AML-193 (cell line): Measurements from ENCODE around the gene TDRD10.

ENCODE experiments used
- DNase-seq, 2 experiments: peaks; one replicate each; lab custom pipeline; 2025; lab: John Stamatoyannopoulos, UW

Gene TDRD10, protein sequence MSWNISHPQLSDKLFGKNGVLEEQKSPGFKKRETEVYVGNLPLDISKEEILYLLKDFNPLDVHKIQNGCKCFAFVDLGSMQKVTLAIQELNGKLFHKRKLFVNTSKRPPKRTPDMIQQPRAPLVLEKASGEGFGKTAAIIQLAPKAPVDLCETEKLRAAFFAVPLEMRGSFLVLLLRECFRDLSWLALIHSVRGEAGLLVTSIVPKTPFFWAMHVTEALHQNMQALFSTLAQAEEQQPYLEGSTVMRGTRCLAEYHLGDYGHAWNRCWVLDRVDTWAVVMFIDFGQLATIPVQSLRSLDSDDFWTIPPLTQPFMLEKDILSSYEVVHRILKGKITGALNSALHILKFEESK

DNA sequence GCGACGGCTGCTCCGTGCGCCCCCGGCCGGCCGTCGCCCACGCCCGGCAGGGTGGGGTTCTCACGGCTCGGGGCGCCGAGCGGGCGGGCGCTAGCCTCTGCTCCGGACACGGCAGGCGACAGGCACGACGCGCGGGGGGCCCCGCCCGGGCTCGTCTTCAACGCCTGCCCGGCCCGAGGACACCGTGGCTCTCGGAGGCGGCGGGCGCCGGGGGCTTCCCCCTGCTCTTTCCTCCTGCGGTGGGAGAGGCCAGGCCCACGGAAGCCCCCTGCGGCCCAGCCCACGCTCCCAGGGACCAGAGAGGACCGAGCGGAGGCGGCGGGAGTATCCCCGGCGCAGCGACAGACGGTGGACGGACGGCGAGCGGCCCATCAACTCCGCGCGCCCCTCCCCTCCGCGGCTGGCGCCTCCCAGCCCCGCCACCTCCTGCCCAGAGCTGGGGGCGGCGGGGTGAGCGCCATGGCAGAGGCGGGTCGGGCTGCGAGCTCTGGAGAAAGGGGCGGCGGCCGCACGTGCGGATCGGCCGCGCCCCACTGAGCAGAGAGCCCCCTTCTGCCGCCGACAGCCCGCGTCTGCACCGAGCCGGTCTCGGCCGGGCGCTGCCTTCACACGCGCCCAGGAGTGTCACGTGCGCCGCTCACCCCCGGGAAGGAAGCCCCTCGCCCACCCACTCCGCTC lies at the start of gene TDRD10, which contains the start of gene SHE:
Gene TDRD10 (plus strand): TSS at position 154 of the 678 bp plus-strand sequence. CDS start 4,685 bp downstream, outside the sequence.
Gene SHE (minus strand): TSS at position 347 of the 678 bp plus-strand sequence. CDS start 386 bp downstream, outside the sequence.
- DNase-seq, result no peak

- DNase-seq, result no peak
These were observed 48.9 kb upstream of the TDRD10 start for GRCh38 chr1:154453161-154453560.

DNA sequence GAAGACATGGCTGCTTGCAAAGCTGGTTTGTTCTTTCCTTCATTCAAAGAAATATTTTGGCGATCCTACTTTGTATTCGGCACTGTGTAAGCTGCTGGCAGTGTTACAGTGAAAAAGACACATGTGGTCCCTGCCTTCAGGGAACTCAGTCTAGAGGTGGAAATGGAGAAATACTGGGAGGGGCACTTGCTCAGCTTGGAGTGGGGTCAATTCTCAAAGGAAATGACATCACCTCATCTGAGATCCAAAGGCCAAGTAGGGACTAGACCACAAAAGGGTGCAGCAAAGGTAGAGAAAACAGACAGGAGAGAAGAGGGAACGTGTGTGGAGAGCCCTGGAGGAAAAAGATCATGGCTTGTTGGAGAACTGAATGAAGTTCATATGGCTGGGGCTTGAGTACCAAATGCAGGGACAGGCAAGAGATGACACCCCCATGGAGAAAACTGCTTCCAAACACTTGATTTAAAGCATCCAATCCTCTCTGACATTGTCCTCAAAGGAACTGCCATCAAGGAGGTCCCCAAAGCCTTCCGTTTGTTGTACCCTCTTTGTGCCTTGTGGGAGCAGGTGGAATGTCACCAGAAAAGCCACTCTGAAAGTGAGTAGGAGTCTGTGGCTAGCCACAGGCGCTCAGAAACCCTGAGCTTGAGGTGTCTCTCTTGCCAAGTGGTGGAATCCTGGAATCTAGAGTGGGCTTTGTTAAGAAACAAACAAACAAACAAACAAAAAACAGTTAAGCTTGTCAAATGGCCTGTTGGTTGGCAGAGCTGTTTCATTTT lies 48.3 kb upstream of the TDRD10 start:
- DNase-seq, result peak; percentile 24 to 30

DNA sequence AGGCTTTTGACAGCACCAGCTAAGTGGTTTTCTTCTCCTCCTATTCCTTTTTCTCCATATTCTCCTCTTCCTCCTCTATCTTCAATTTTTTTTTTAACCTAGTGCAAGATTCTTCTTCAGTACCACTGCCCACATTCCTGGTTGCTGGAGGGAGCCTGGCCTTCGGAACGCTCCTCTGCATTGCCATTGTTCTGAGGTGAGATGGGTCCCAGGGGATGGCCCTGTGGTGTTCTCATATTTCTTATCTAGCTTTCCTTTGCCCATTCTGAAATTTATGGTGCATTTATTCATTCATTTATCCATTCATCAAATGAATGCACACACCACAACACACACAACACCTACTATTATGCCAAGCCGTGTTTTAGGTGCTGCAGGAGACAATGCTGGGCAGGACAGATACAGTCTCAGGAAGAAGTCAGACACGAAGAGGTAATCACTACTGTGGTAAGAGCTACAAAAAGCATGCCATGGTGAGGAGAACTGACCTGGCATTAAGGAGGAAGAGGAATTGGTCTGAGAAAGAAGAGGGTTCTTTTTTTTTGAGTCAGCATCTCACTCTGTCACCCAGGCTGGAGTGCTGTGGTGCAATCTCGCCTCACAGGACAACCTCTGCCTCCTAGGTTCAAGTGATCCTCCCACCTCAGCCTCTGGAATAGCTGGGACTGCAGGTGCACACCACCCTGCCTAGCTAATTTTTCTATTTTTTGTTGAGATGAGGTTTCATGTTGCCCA lies 47.5 kb upstream of the TDRD10 start:
- DNase-seq, result peak; percentile 28 to 39

DNA sequence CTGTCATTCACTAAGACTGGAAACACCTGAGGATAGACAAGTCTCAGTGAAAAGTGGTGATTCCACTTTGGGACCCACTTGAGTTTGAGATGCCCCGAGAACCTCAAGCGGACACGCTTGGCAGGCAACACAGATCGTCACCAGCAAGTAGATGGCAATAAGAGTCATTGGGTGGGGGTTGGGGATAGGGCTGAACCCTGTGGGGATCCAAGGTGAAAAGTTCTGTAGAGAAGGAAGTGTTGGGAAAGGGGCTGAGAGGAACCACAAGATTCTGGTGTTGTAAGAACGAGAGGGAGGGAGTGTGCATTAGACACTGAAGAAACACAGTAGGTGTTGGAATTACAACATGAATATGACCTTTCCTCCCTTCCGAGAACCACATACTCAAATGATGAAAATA lies 45.4 kb upstream of the TDRD10 start:
- peak; percentile 84 to 86 for DNase-seq

DNA sequence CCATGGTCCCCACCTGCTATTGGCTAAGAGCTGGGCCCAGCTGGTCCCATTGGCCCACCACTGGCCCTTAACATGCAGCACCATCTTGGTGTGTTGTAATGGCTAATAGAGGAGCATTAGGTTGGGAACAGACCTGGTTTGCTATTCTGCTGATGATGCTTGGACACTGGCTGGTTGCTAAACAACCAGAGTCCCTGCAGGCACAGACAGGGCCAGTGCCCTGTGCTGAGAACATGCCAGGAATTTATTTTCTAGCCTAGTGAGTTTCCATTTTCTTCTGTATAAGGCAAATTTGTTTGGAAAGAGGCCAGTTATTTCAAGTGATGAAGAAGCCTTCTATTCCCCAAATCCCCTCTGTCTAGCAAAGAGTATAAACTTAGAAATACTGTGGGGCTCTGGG lies 42.9 kb upstream of the TDRD10 start:
- DNase-seq, result no peak

DNA sequence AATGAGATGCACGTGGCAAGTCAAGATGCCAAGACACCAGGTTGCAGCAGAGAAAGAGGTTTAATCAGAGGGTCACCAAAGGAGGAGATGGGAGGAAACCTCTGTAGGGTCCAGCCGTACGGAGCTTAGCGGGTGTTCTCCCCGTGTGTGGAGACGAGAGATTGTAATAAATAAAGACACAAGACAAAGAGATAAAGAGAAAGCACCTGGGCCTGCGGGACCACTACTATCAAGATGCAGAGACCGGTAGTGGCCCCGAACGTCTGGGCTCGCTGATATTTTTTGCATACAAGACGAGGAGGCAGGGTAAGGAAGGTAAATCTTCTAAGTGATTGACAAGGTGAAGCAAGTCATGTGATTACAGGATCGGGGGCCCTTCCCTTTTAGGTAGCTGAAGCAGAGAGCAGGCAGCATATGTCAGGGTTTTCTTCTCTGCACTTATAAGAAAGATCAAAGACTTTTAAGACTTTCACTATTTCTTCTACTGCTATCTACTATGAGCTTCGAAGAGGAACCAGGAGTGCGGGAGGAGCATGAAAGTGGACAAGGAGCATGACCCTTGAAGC lies 41.2 kb upstream of the TDRD10 start:
- no peak for DNase-seq

DNA sequence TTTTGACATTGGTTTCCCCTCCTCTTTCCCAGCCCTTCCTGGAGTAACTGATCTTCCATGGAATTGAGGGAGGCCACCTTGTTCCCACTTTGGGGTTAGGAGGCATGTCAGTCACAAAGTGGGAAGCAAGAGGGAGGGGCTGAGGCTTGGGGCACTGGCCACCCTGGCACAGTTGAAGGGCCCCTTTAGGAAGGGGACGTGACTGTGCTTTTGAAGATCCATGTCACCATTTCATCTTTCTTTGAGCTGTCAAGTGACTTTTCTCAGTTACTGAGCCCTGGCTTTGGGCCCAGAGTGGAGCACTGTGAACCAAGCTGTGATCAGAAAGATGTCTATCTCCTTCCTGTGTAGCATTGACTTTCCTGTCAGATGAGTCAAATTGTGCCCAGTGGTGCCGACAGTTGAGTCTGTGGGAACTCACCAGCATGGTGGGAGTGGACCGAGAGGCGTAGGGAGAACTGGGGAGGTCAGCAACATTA lies 38.5 kb upstream of the TDRD10 start:
- peak; percentile 9 to 23 for DNase-seq

- no peak for DNase-seq
These were observed 36.3 kb upstream of the TDRD10 start for GRCh38 chr1:154465621-154466195.

DNA sequence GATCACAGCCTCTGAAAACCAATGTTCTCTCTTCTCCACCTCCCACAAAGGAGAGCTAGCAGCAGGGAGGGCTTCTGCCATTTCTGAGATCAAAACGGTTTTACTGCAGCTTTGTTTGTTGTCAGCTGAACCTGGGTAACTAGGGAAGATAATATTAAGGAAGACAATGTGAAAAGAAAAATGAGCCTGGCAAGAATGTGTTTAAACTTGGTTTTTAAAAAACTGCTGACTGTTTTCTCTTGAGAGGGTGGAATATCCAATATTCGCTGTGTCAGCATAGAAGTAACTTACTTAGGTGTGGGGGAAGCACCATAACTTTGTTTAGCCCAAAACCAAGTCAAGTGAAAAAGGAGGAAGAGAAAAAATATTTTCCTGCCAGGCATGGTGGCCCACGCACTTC lies 35.8 kb upstream of the TDRD10 start:
- no peak for DNase-seq

GRCh38 chr1:154466921-154467417 lies 35.0 kb upstream of the TDRD10 start:
- no peak for DNase-seq

DNA sequence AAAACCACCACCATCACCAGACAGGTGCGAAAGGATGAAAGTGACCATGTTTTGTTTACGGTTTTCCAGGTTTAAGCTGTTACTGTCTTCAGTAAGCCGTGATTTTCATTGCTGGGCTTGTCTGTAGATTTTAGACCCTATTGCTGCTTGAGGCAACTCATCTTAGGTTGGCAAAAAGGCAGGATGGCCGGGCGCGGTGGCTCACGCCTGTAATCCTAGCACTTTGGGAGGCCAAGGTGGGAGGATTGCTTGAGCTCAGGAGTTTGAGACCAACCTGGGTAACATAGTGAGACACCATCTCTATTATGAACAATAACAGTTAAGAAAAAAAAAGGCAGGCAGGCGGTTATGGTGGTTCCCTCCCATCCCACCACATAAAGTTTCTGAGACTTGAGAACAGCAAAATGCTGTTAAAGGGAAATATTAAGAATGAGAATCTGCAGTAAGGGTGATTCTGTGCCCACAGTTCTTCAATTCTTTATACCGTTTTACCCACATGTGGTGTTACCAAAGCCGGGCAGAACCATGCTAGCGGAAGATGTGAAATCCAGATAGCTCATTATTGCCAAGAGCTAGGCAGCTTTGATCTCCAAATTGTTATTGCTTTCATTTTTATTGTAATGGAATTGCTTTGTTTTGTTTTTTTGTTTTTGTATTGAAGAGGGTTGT lies 34.5 kb upstream of the TDRD10 start:
- DNase-seq, result no peak

GRCh38 chr1:154468535-154469250 lies 33.3 kb upstream of the TDRD10 start:
- DNase-seq, result no peak

DNA sequence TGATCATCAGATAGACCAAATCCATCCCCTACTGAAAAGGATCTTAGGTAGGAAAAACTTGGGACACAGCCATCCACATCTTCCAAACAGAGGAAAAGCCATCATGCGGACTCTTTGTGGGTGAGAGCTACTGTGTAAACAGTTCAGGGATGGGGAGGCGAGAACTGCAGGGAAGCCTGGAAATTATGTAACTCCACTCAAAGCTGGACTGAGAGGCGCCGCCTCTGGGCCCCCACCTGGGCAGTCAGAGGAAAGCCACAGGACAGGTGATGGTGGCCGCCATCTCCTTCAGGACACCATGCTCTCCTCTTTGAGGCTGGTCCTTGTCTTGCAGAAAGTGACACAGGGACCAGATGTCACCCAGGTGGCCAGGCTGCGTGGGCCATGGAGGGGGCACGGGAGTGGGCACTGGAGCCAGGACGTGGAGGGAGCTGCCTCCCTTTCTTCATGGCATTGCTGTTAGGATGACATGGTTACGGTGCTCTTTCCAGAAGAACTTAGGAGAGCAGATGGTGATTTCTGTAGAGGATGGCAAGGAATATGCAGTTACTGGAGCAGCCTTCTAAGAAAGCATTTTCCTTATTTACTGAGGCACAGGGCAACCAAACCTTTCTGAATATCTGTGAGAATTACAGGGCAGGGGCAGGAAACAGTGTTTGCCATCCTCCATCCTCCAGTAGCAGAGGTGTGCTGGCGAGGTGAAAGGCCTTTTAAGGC lies 32.0 kb upstream of the TDRD10 start:
- no peak for DNase-seq

GRCh38 chr1:154471304-154471703 lies 30.7 kb upstream of the TDRD10 start:
- no peak for DNase-seq

DNA sequence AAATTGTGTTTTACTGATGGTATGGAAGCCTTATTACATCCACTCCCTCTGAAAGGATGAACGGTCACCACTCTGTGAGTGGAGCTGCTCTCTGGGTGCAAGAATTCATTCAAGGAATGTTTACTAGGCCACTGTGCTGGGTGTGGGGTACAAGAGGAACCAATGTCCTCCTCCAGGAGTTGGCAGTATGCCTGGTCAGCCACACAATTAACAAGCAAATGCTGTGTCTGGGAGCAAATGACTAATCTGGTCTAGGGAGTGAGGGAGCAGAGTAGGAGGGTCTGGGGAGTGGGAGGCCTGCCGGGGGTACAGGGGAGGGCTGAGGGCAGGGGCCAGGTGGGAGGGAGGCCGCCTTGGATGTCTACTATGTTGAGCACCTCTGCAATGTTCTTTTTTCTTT lies 27.2 kb upstream of the TDRD10 start:
- DNase-seq, result peak; percentile 47 to 62

DNA sequence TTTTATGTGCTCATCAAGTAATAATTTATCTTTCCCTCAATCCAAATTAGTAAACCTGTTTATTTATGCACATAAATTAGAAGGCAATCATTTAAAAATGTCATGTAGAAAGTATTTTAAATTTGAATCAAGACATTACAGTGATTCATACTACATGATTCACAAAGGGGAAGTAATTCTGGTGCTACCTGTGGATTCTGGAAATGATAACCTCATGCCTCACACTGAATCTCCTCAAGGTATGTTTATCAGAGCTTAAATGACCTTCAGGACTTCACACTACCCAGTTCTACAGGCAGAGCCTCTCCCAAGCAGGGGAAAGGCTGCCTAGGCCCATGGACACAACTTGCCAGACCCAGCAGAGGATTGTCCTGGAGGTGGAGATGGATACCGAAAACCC lies 25.2 kb upstream of the TDRD10 start:
- DNase-seq, result no peak

DNA sequence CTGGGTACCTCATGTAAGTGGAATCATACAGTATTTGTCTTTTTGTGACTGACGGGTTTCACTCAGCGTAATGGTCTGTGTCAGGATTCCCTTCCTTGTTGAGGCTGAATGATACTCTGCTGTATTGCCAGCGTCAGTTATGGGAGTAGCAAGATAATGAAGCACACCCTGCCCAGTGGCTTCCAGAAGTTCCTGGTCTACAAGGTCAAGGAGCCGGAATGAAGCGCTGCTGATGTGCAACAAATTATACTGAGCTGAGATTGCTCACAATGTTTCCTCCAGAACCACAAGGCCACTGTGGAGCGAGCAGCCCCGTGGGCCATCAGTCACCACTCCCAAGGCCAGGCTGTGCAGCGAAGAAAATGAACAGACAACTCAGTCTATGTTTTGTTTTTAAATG lies 24.0 kb upstream of the TDRD10 start:
- DNase-seq, result no peak

- DNase-seq, result peak; percentile 78 to 80
These were observed 23.4 kb upstream of the TDRD10 start for GRCh38 chr1:154478639-154479038.
